GM21576 (cell line): ENCODE results near the gene PIK3R6.

Experiments used
- ATAC-seq: cut with Tn5 transposase; IDR thresholded peaks from one replicate; pipeline ENCODE4 v1.9.1; 2021; ENCODE audit warnings: mild to moderate bottlenecking, moderate library complexity; ENCODE audit not compliant: unreplicated experiment

Gene PIK3R6

GRCh38 chr17:8798846-8799569 lies 68.5 kb downstream of the PIK3R6 start, which contains the start of gene MFSD6L:
MFSD6L (minus strand) TSS chr17:8799365; CDS start chr17:8799120, 245 bp downstream.
- ATAC-seq, result no peak

- ATAC-seq, result no peak
Observed at GRCh38 chr17:8798176-8798845, 69.2 kb downstream of the PIK3R6 start.

GRCh38 chr17:8797621-8798175 lies 69.8 kb downstream of the PIK3R6 start:
- ATAC-seq, result no peak

GRCh38 chr17:8794636-8795035 lies 72.8 kb downstream of the PIK3R6 start:
- ATAC-seq, result no peak

GRCh38 chr17:8793649-8794048 lies 73.8 kb downstream of the PIK3R6 start:
- no peak for ATAC-seq

GRCh38 chr17:8792646-8793045 lies 74.8 kb downstream of the PIK3R6 start:
- no peak for ATAC-seq

- ATAC-seq, result no peak
Observed at GRCh38 chr17:8791910-8792270, 75.6 kb downstream of the PIK3R6 start.

GRCh38 chr17:8791248-8791909 lies 76.1 kb downstream of the PIK3R6 start:
- ATAC-seq, result no peak

GRCh38 chr17:8789743-8790142 lies 77.7 kb downstream of the PIK3R6 start:
- ATAC-seq, result no peak

- ATAC-seq, result no peak
Observed at GRCh38 chr17:8788998-8789397, 78.5 kb downstream of the PIK3R6 start.

GRCh38 chr17:8785547-8786413 lies 81.7 kb downstream of the PIK3R6 start:
- no peak for ATAC-seq

GRCh38 chr17:8782176-8782575 lies 85.3 kb downstream of the PIK3R6 start:
- no peak for ATAC-seq

- ATAC-seq, result no peak
Observed at GRCh38 chr17:8781776-8782175, 85.7 kb downstream of the PIK3R6 start.

GRCh38 chr17:8776881-8777280 lies 90.6 kb downstream of the PIK3R6 start:
- ATAC-seq, result no peak

GRCh38 chr17:8776248-8776647 lies 91.2 kb downstream of the PIK3R6 start:
- no peak for ATAC-seq

GRCh38 chr17:8766731-8767130 lies 100.7 kb downstream of the PIK3R6 start:
- no peak for ATAC-seq

GRCh38 chr17:8762012-8762411 lies 105.5 kb downstream of the PIK3R6 start:
- no peak for ATAC-seq

- no peak for ATAC-seq
Observed at GRCh38 chr17:8758137-8758596, 109.3 kb downstream of the PIK3R6 start, which contains the start of gene SPDYE4. SPDYE4 (minus strand) TSS chr17:8758546; CDS start chr17:8758382, 164 bp downstream.

GRCh38 chr17:8757189-8757588 lies 110.3 kb downstream of the PIK3R6 start:
- no peak for ATAC-seq

GRCh38 chr17:8755590-8756255 lies 111.8 kb downstream of the PIK3R6 start:
- no peak for ATAC-seq
